ENCODE results near the gene PLXNA2. TPM values are rescaled to one million over a fixed set of nuclear protein-coding genes. Genes with fewer than 3 reads are reported as not detected.

The PLXNA2 gene
- total RNA-seq, 1 donor from 2014 or later = 17.7 TPM

- Histone ChIP-seq H4K20me1 (ENCODE audit: insufficient read depth, low read length) (no peaks in the 10 kb centered on the region), H3K4me1 (ENCODE audit: insufficient read depth, low read length) (peaks cover 2% of the 10 kb centered on the region), H3K36me3 (ENCODE audit: insufficient read depth, low read length) (peaks cover 2% of the 10 kb centered on the region), H3K27me3 (ENCODE audit: insufficient read depth, low read length) (no peaks in the 10 kb centered on the region), H3K79me2 (ENCODE audit: insufficient read depth, low read length) (no peaks in the 10 kb centered on the region), H3K4me2 (ENCODE audit: low read length) (no peak overlapping the region), H3K9ac (ENCODE audit: low read length) (no peak overlapping the region), H2AFZ (ENCODE audit: low read depth, low read length) (no peak overlapping the region), H3K9me3 (ENCODE audit: insufficient read depth, low read depth, low read length) (no peaks in the 10 kb centered on the region), H3K4me3 (ENCODE audit: insufficient read depth, low read depth, low read length) (no peak overlapping the region), H3K27ac (ENCODE audit: low read depth, low read length) (no peak overlapping the region)
- no peak for DNase-seq (ENCODE audit: low read depth)
- H3K27ac Mint-ChIP-seq (ENCODE audit: unreplicated experiment) = no peak overlapping the region
- no peak overlapping the region for H3K4me3 Mint-ChIP-seq (ENCODE audit: unreplicated experiment)
- TF ChIP-seq CTCF (IDR thresholded peaks at IDR 0.05; ENCODE audit: insufficient read depth, low read depth, low read length) (no peak), EZH2 (IDR thresholded peaks at IDR 0.05; ENCODE audit: insufficient read depth, low read length) (no peak)
- no peaks in the 10 kb centered on the region for H3K9me3 Mint-ChIP-seq (ENCODE audit: unreplicated experiment)
- peaks cover 2% of the 10 kb centered on the region for H3K36me3 Mint-ChIP-seq (ENCODE audit: low read depth, unreplicated experiment)
- FAIRE-seq = no peak
- peaks cover 23% of the 10 kb centered on the region for H3K27me3 Mint-ChIP-seq (ENCODE audit: low read depth, unreplicated experiment)
- H3K4me1 Mint-ChIP-seq (ENCODE audit: low read depth, unreplicated experiment) = peaks cover 14% of the 10 kb centered on the region
These were observed 183.8 kb downstream of the PLXNA2 start for GRCh38 chr1:208060215-208060869.

GRCh38 chr1:208059409-208060001 is 184.7 kb downstream of the PLXNA2 start:
- H3K27ac ChIP-seq (ENCODE audit: low read depth, low read length) = no peak overlapping the region
- peaks cover 2% of the 10 kb centered on the region for H3K36me3 ChIP-seq (ENCODE audit: insufficient read depth, low read length)
- H3K9ac ChIP-seq (ENCODE audit: low read length) = no peak overlapping the region
- Mint-ChIP-seq H3K9me3 (ENCODE audit: unreplicated experiment) (no peaks in the 10 kb centered on the region), H3K27me3 (ENCODE audit: low read depth, unreplicated experiment) (peaks cover 29% of the 10 kb centered on the region), H3K4me3 (ENCODE audit: unreplicated experiment) (no peak overlapping the region), H3K4me1 (ENCODE audit: low read depth, unreplicated experiment) (peaks cover 9% of the 10 kb centered on the region), H3K36me3 (ENCODE audit: low read depth, unreplicated experiment) (peaks cover 2% of the 10 kb centered on the region), H3K27ac (ENCODE audit: unreplicated experiment) (no peak overlapping the region)
- H3K4me3 ChIP-seq (ENCODE audit: insufficient read depth, low read depth, low read length) = no peak overlapping the region
- H4K20me1 ChIP-seq (ENCODE audit: insufficient read depth, low read length) = no peaks in the 10 kb centered on the region
- H3K4me1 ChIP-seq (ENCODE audit: insufficient read depth, low read length) = peaks cover 2% of the 10 kb centered on the region
- TF ChIP-seq EZH2 (IDR thresholded peaks at IDR 0.05; ENCODE audit: insufficient read depth, low read length) (no peak), CTCF (IDR thresholded peaks at IDR 0.05; ENCODE audit: insufficient read depth, low read depth, low read length) (no peak)
- H3K27me3 ChIP-seq (ENCODE audit: insufficient read depth, low read length) = no peaks in the 10 kb centered on the region
- DNase-seq (ENCODE audit: low read depth) = no peak
- H3K9me3 ChIP-seq (ENCODE audit: insufficient read depth, low read depth, low read length) = no peaks in the 10 kb centered on the region
- no peak overlapping the region for H3K4me2 ChIP-seq (ENCODE audit: low read length)
- H3K79me2 ChIP-seq (ENCODE audit: insufficient read depth, low read length) = no peaks in the 10 kb centered on the region
- FAIRE-seq = no peak
- no peak overlapping the region for H2AFZ ChIP-seq (ENCODE audit: low read depth, low read length)

GRCh38 chr1:208058756-208059155 is 185.4 kb downstream of the PLXNA2 start:
- Histone ChIP-seq H3K4me3 (ENCODE audit: insufficient read depth, low read depth, low read length) (no peak overlapping the region), H4K20me1 (ENCODE audit: insufficient read depth, low read length) (no peaks in the 10 kb centered on the region), H3K4me1 (ENCODE audit: insufficient read depth, low read length) (peaks cover 2% of the 10 kb centered on the region), H3K36me3 (ENCODE audit: insufficient read depth, low read length) (peaks cover 2% of the 10 kb centered on the region), H2AFZ (ENCODE audit: low read depth, low read length) (no peak overlapping the region), H3K9me3 (ENCODE audit: insufficient read depth, low read depth, low read length) (no peaks in the 10 kb centered on the region), H3K27ac (ENCODE audit: low read depth, low read length) (no peak overlapping the region), H3K9ac (ENCODE audit: low read length) (no peak overlapping the region), H3K4me2 (ENCODE audit: low read length) (no peak overlapping the region), H3K27me3 (ENCODE audit: insufficient read depth, low read length) (no peaks in the 10 kb centered on the region), H3K79me2 (ENCODE audit: insufficient read depth, low read length) (no peaks in the 10 kb centered on the region)
- H3K27ac Mint-ChIP-seq (ENCODE audit: unreplicated experiment) = no peak overlapping the region
- peaks cover 3% of the 10 kb centered on the region for H3K36me3 Mint-ChIP-seq (ENCODE audit: low read depth, unreplicated experiment)
- no peaks in the 10 kb centered on the region for H3K9me3 Mint-ChIP-seq (ENCODE audit: unreplicated experiment)
- DNase-seq (ENCODE audit: low read depth) = no peak
- peaks cover 9% of the 10 kb centered on the region for H3K4me1 Mint-ChIP-seq (ENCODE audit: low read depth, unreplicated experiment)
- H3K27me3 Mint-ChIP-seq (ENCODE audit: low read depth, unreplicated experiment) = peaks cover 29% of the 10 kb centered on the region
- no peak for TF ChIP-seq CTCF (IDR thresholded peaks at IDR 0.05; ENCODE audit: insufficient read depth, low read depth, low read length)
- TF ChIP-seq EZH2 (IDR thresholded peaks at IDR 0.05; ENCODE audit: insufficient read depth, low read length) = no peak
- no peak overlapping the region for H3K4me3 Mint-ChIP-seq (ENCODE audit: unreplicated experiment)
- no peak for FAIRE-seq

Measured in astrocyte (in vitro differentiated cells and primary cell).